Bladder microvascular endothelial cell (primary cell): ENCODE results near the gene WBP11. TPM values are rescaled to one million over a fixed set of nuclear protein-coding genes. Genes with fewer than 3 reads are reported as not detected.

Source experiments
- total RNA-seq: library from RNA; depleted of rRNA; stranded (reverse); fragments of >200 nt; gene quantifications from 2 replicates; pipeline ENCODE4 v1.2.3, GENCODE V29; 2014

The WBP11 gene
- total RNA-seq: 10.0 and 22.7 TPM in 2 replicates

GRCh38 chr12:14803011-14803829 is at the start of gene WBP11, which contains the start of gene C12orf60:
WBP11 (minus strand) TSS chr12:14803478; CDS start chr12:14801383, 2,095 bp downstream.
C12orf60 (plus strand) TSS chr12:14803670; CDS start chr12:14822936, 19,266 bp downstream.

DNA sequence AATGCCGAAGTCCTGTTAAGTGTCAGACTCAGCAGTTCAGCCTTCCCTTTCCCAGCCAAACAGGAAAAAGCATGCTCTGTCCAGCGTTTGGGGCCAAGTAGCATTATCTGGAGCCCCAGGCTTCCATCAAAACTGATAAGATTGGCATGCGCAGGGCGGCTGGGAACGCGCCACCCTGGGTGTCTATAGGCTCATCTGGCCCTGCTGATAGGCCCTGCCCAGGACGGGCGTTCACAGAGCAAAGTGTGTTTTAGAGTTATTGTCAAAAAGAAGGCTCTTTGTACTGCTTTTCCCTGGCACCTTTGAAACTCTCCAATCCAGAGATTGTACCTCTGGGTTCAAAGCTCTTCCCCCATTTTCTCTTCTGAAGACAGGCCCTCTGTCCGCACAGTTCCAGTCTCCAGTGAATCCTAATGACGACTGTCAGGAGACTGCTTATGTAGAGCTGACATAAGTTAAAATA is 40.2 kb upstream of the WBP11 start, which contains the start of gene ART4:
ART4 (minus strand) TSS at position 102 of the 463 bp plus-strand sequence. CDS start 413 bp downstream, outside the sequence.

GRCh38 chr12:14814014-14814413 is 10.7 kb upstream of the WBP11 start, which contains the start of gene SMCO3:
SMCO3 (minus strand) TSS chr12:14814182; CDS start chr12:14806680, 7,502 bp downstream.

Other genes starting within 250 kb of the WBP11 start
- gene PLBD1, start 235.6 kb downstream of the WBP11 start, total RNA-seq: 0.38 and 1.3 TPM in 2 replicates
- not detected in 2 replicates for gene GUCY2C, start 106.9 kb downstream of the WBP11 start, total RNA-seq
- gene C12orf60, start 192 bp upstream of the WBP11 start, total RNA-seq: 1.1 and 1.3 TPM in 2 replicates
- under 0.01 and 1.1 TPM in 2 replicates for gene SMCO3, start 10.7 kb upstream of the WBP11 start, total RNA-seq
- gene ART4, start 40.0 kb upstream of the WBP11 start, total RNA-seq: 2.1 and 75.3 TPM in 2 replicates
- 35.1 and 54.2 TPM in 2 replicates for gene MGP, start 82.4 kb upstream of the WBP11 start, total RNA-seq
- gene ERP27, start 135.1 kb upstream of the WBP11 start, total RNA-seq: under 0.01 and 0.06 TPM in 2 replicates
- 86.2 and 244 TPM in 2 replicates for gene ARHGDIB, start 158.1 kb upstream of the WBP11 start, total RNA-seq
- not detected in 2 replicates for gene PDE6H, start 169.6 kb upstream of the WBP11 start, total RNA-seq